ENCODE measurements around the gene DACT1.

DNA sequence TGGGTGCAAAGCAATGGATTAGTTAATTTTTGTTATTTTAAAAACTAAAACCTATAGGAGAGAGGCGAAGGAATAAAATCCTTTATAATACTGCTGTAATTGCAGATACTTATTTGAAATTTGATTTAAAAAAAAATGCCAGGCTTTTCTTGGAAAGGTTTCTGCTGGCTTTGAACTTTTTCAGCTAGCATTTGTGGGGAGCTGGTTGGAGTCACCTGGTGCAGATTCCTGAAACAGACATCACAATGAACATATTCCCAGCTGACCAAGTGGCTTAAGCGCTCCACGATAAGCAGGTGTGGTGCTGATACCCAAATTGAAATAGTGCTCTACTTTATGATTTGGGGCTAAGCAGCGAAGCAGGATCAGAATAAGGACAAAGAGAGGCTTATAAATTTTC, 42.9 kb downstream of the DACT1 start:
- TF ChIP-seq POLR2A (IDR thresholded peaks at IDR 0.05), result no peak
- TF ChIP-seq, protein P1, sequence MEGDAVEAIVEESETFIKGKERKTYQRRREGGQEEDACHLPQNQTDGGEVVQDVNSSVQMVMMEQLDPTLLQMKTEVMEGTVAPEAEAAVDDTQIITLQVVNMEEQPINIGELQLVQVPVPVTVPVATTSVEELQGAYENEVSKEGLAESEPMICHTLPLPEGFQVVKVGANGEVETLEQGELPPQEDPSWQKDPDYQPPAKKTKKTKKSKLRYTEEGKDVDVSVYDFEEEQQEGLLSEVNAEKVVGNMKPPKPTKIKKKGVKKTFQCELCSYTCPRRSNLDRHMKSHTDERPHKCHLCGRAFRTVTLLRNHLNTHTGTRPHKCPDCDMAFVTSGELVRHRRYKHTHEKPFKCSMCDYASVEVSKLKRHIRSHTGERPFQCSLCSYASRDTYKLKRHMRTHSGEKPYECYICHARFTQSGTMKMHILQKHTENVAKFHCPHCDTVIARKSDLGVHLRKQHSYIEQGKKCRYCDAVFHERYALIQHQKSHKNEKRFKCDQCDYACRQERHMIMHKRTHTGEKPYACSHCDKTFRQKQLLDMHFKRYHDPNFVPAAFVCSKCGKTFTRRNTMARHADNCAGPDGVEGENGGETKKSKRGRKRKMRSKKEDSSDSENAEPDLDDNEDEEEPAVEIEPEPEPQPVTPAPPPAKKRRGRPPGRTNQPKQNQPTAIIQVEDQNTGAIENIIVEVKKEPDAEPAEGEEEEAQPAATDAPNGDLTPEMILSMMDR (IDR thresholded peaks at IDR 0.05), result no peak
- no peak for TF ChIP-seq EP300 (IDR thresholded peaks at IDR 0.05)
- no peak for TF ChIP-seq POLR2AphosphoS5 (IDR thresholded peaks at IDR 0.05)
